Activated naive CD4-positive, alpha-beta T cell treated with anti-CD3 and anti-CD28 coated beads, Interleukin-2, amount 10 ng/mL, durations not matched to agents 7 days and 5 days (primary cell): Measurements from ENCODE around the gene DNAAF5.

ENCODE experiments used
- CTCF ChIA-PET: fragments of 350-600 bp; sonication (Branson Sonifier 250); formaldehyde crosslinking; loops from one replicate; lab custom pipeline; 2021; ENCODE audit warnings: antibody characterized with exemption; lab: Charles Lee
- DNase-seq: peaks from one replicate; pipeline ENCODE4 v3.0.0-alpha.2; 2020
- H3K27ac Mint-ChIP-seq: one replicate; pipeline ENCODE4 v1.8.0; 2021; ENCODE audit warnings: mild to moderate bottlenecking, moderate library complexity, mixed read lengths
- H3K27me3 Mint-ChIP-seq: one replicate; pipeline ENCODE4 v1.8.0; 2021; ENCODE audit warnings: mild to moderate bottlenecking, mixed read lengths
- H3K36me3 Mint-ChIP-seq: one replicate; pipeline ENCODE4 v1.8.0; 2021; ENCODE audit warnings: mixed read lengths
- H3K4me1 Mint-ChIP-seq: one replicate; pipeline ENCODE4 v1.8.0; 2021; ENCODE audit warnings: mixed read lengths
- H3K4me3 Mint-ChIP-seq: one replicate; pipeline ENCODE4 v1.8.0; 2021; ENCODE audit warnings: mild to moderate bottlenecking, moderate library complexity, mixed read lengths
- H3K9me3 Mint-ChIP-seq: one replicate; pipeline ENCODE4 v1.8.0; 2021; ENCODE audit warnings: mixed read lengths

DNAAF5 gene

GRCh38 chr7:816300-816750 lies 89.8 kb downstream of the DNAAF5 start:
- no peaks in the 10 kb centered on the region for H3K9me3 Mint-ChIP-seq
- no peak overlapping the region for H3K27ac Mint-ChIP-seq
- H3K4me1 Mint-ChIP-seq, result peaks cover 64% of the 10 kb centered on the region
- peak; percentile 98 for DNase-seq
- CTCF ChIA-PET, result interaction anchor here (1.5 to 3.4 kb wide), 3 partner anchors 15 to 57 kb away, joined by 3 to 22 read pairs (median 11); partner anchors contain the start of gene SUN1
- H3K36me3 Mint-ChIP-seq, result peaks cover 12% of the 10 kb centered on the region
- peak overlapping the region; percentile 79 for H3K4me3 Mint-ChIP-seq
- H3K27me3 Mint-ChIP-seq, result peaks cover 52% of the 10 kb centered on the region

- H3K4me3 Mint-ChIP-seq, result peak overlapping the region; percentile 85
- H3K4me1 Mint-ChIP-seq, result peaks cover 64% of the 10 kb centered on the region
- peak; percentile 54 for DNase-seq
- no peaks in the 10 kb centered on the region for H3K9me3 Mint-ChIP-seq
- H3K36me3 Mint-ChIP-seq, result peaks cover 12% of the 10 kb centered on the region
- peaks cover 45% of the 10 kb centered on the region for H3K27me3 Mint-ChIP-seq
- H3K27ac Mint-ChIP-seq, result peak overlapping the region; percentile 87
- CTCF ChIA-PET, result interaction anchor here (1.4 to 3.4 kb wide), 4 partner anchors 14 to 56 kb away, joined by 3 to 22 read pairs (median 7); partner anchors contain the start of gene SUN1
Measured at GRCh38 chr7:816751-817671, 90.5 kb downstream of the DNAAF5 start.

- H3K9me3 Mint-ChIP-seq, result no peaks in the 10 kb centered on the region
- no peak for DNase-seq
- H3K4me3 Mint-ChIP-seq, result peak overlapping the region; percentile 85
- peaks cover 20% of the 10 kb centered on the region for H3K36me3 Mint-ChIP-seq
- H3K27ac Mint-ChIP-seq, result peak overlapping the region; percentile 24
- H3K4me1 Mint-ChIP-seq, result peaks cover 58% of the 10 kb centered on the region
- peaks cover 37% of the 10 kb centered on the region for H3K27me3 Mint-ChIP-seq
- CTCF ChIA-PET, result interaction anchor here (1.0 to 3.4 kb wide), 5 partner anchors 13 to 57 kb away, joined by 3 to 22 read pairs (median 3); partner anchors contain the start of gene SUN1
Measured at GRCh38 chr7:818031-818699, 91.7 kb downstream of the DNAAF5 start.

GRCh38 chr7:820341-820740 lies 93.8 kb downstream of the DNAAF5 start:
- no peak for DNase-seq
- Mint-ChIP-seq H3K36me3 (peaks cover 26% of the 10 kb centered on the region), H3K4me3 (no peak overlapping the region), H3K9me3 (no peaks in the 10 kb centered on the region), H3K27ac (no peak overlapping the region), H3K27me3 (peaks cover 15% of the 10 kb centered on the region), H3K4me1 (peaks cover 50% of the 10 kb centered on the region)
- CTCF ChIA-PET, result no interaction called here

- Mint-ChIP-seq H3K4me1 (peaks cover 52% of the 10 kb centered on the region), H3K27me3 (peaks cover 3% of the 10 kb centered on the region), H3K9me3 (no peaks in the 10 kb centered on the region), H3K36me3 (peaks cover 32% of the 10 kb centered on the region), H3K27ac (no peak overlapping the region), H3K4me3 (no peak overlapping the region)
- no peak for DNase-seq
- CTCF ChIA-PET, result interaction anchor here (1.4 kb wide), 1 partner anchor 10 kb away, joined by 8 read pairs; the partner anchor contains the start of gene SUN1
Measured at GRCh38 chr7:821688-822087, 95.2 kb downstream of the DNAAF5 start.

- peaks cover 49% of the 10 kb centered on the region for H3K4me1 Mint-ChIP-seq
- H3K36me3 Mint-ChIP-seq, result peaks cover 35% of the 10 kb centered on the region
- CTCF ChIA-PET, result interaction anchor here (1.4 kb wide), 1 partner anchor 9 kb away, joined by 8 read pairs; the partner anchor contains the start of gene SUN1
- H3K4me3 Mint-ChIP-seq, result no peak overlapping the region
- H3K27me3 Mint-ChIP-seq, result no peaks in the 10 kb centered on the region
- H3K27ac Mint-ChIP-seq, result no peak overlapping the region
- no peaks in the 10 kb centered on the region for H3K9me3 Mint-ChIP-seq
- no peak for DNase-seq
Measured at GRCh38 chr7:822692-823276, 96.3 kb downstream of the DNAAF5 start.

GRCh38 chr7:823649-824048 lies 97.2 kb downstream of the DNAAF5 start:
- no peak overlapping the region for H3K4me3 Mint-ChIP-seq
- H3K36me3 Mint-ChIP-seq, result peaks cover 28% of the 10 kb centered on the region
- H3K27me3 Mint-ChIP-seq, result no peaks in the 10 kb centered on the region
- peaks cover 44% of the 10 kb centered on the region for H3K4me1 Mint-ChIP-seq
- DNase-seq, result no peak
- no peak overlapping the region for H3K27ac Mint-ChIP-seq
- CTCF ChIA-PET, result no interaction called here
- H3K9me3 Mint-ChIP-seq, result no peaks in the 10 kb centered on the region

GRCh38 chr7:824081-824480 lies 97.6 kb downstream of the DNAAF5 start:
- Mint-ChIP-seq H3K4me3 (no peak overlapping the region), H3K27ac (no peak overlapping the region), H3K27me3 (no peaks in the 10 kb centered on the region), H3K9me3 (no peaks in the 10 kb centered on the region), H3K4me1 (peaks cover 47% of the 10 kb centered on the region), H3K36me3 (peaks cover 28% of the 10 kb centered on the region)
- CTCF ChIA-PET, result no interaction called here
- no peak for DNase-seq

GRCh38 chr7:824664-825063 lies 98.2 kb downstream of the DNAAF5 start:
- H3K4me1 Mint-ChIP-seq, result peaks cover 45% of the 10 kb centered on the region
- CTCF ChIA-PET, result no interaction called here
- no peak overlapping the region for H3K4me3 Mint-ChIP-seq
- DNase-seq, result no peak
- H3K27ac Mint-ChIP-seq, result no peak overlapping the region
- H3K9me3 Mint-ChIP-seq, result no peaks in the 10 kb centered on the region
- peaks cover 25% of the 10 kb centered on the region for H3K36me3 Mint-ChIP-seq
- no peaks in the 10 kb centered on the region for H3K27me3 Mint-ChIP-seq

GRCh38 chr7:825386-825785 lies 98.9 kb downstream of the DNAAF5 start:
- peaks cover 45% of the 10 kb centered on the region for H3K4me1 Mint-ChIP-seq
- H3K9me3 Mint-ChIP-seq, result no peaks in the 10 kb centered on the region
- CTCF ChIA-PET, result no interaction called here
- no peak overlapping the region for H3K27ac Mint-ChIP-seq
- H3K4me3 Mint-ChIP-seq, result no peak overlapping the region
- no peaks in the 10 kb centered on the region for H3K27me3 Mint-ChIP-seq
- no peak for DNase-seq
- H3K36me3 Mint-ChIP-seq, result peaks cover 25% of the 10 kb centered on the region

- CTCF ChIA-PET, result no interaction called here
- peaks cover 24% of the 10 kb centered on the region for H3K36me3 Mint-ChIP-seq
Measured at GRCh38 chr7:826230-826917, 99.9 kb downstream of the DNAAF5 start.

GRCh38 chr7:828793-829561 lies 102.5 kb downstream of the DNAAF5 start:
- CTCF ChIA-PET, result interaction anchor here (5.4 kb wide), 1 partner anchor 11 kb away, joined by 22 read pairs; no protein-coding TSS in a partner anchor
- no peak overlapping the region for H3K27ac Mint-ChIP-seq

More at GRCh38 chr7:826230-826917, 99.9 kb downstream of the DNAAF5 start:
- no peak overlapping the region for H3K27ac Mint-ChIP-seq
- no peaks in the 10 kb centered on the region for H3K9me3 Mint-ChIP-seq
- DNase-seq, result no peak
- no peak overlapping the region for H3K4me3 Mint-ChIP-seq
- no peaks in the 10 kb centered on the region for H3K27me3 Mint-ChIP-seq
- H3K4me1 Mint-ChIP-seq, result peaks cover 46% of the 10 kb centered on the region

GRCh38 chr7:830069-830468 lies 103.6 kb downstream of the DNAAF5 start:
- Mint-ChIP-seq H3K27me3 (no peaks in the 10 kb centered on the region), H3K4me3 (no peak overlapping the region), H3K27ac (peak overlapping the region; percentile 95), H3K9me3 (no peaks in the 10 kb centered on the region), H3K36me3 (peaks cover 21% of the 10 kb centered on the region), H3K4me1 (peaks cover 61% of the 10 kb centered on the region)
- CTCF ChIA-PET, result interaction anchor here (5.4 kb wide), 1 partner anchor 12 kb away, joined by 22 read pairs; no protein-coding TSS in a partner anchor
- no peak for DNase-seq

More at GRCh38 chr7:828793-829561, 102.5 kb downstream of the DNAAF5 start:
- Mint-ChIP-seq H3K4me3 (no peak overlapping the region), H3K36me3 (peaks cover 21% of the 10 kb centered on the region), H3K27me3 (no peaks in the 10 kb centered on the region), H3K4me1 (peaks cover 59% of the 10 kb centered on the region), H3K9me3 (no peaks in the 10 kb centered on the region)
- no peak for DNase-seq
